Measurements from ENCODE around the gene SPG7.
"Not testable (repeated sequence)": the region's sequence is repeated elsewhere in the genome, so short reads cannot be mapped to it uniquely, and the experiment has no call there.

SPG7 gene

GRCh38 chr16:89569506-89570341, 61.5 kb downstream of the SPG7 start:
- DNase-seq (ENCODE audit: low read depth) = no peak
- TF ChIP-seq MYC (IDR thresholded peaks at IDR 0.05; ENCODE audit: low read depth, low read length) (no peak), MAX (IDR thresholded peaks at IDR 0.05; ENCODE audit: low read depth, low read length) (no peak), POLR2A (IDR thresholded peaks at IDR 0.05; ENCODE audit: extremely low read depth, insufficient read length) (no peak), CTCF (IDR thresholded peaks at IDR 0.05; ENCODE audit: low read depth, low read length) (no peak)
- no peak overlapping the region for H3K4me3 ChIP-seq (ENCODE audit: low read depth, low read length)

GRCh38 chr16:89570342-89570923, 62.2 kb downstream of the SPG7 start:
- no peak overlapping the region for H3K4me3 ChIP-seq (ENCODE audit: low read depth, low read length)
- no peak for DNase-seq (ENCODE audit: low read depth)
- TF ChIP-seq MAX (IDR thresholded peaks at IDR 0.05; ENCODE audit: low read depth, low read length) (no peak), POLR2A (IDR thresholded peaks at IDR 0.05; ENCODE audit: extremely low read depth, insufficient read length) (no peak), MYC (IDR thresholded peaks at IDR 0.05; ENCODE audit: low read depth, low read length) (no peak), CTCF (IDR thresholded peaks at IDR 0.05; ENCODE audit: low read depth, low read length) (no peak)

GRCh38 chr16:89570983-89571598, 62.9 kb downstream of the SPG7 start:
- not testable (repeated sequence) for DNase-seq (ENCODE audit: low read depth); H3K4me3 ChIP-seq (ENCODE audit: low read depth, low read length)

GRCh38 chr16:89571636-89572035, 63.4 kb downstream of the SPG7 start:
- DNase-seq (ENCODE audit: low read depth) = no peak
- H3K4me3 ChIP-seq (ENCODE audit: low read depth, low read length) = no peak overlapping the region
- no peak for TF ChIP-seq MYC (IDR thresholded peaks at IDR 0.05; ENCODE audit: low read depth, low read length)
- TF ChIP-seq POLR2A (IDR thresholded peaks at IDR 0.05; ENCODE audit: extremely low read depth, insufficient read length) = no peak

GRCh38 chr16:89572073-89572484, 63.9 kb downstream of the SPG7 start:
- no peak for DNase-seq (ENCODE audit: low read depth)
- TF ChIP-seq POLR2A (IDR thresholded peaks at IDR 0.05; ENCODE audit: extremely low read depth, insufficient read length) = no peak
- TF ChIP-seq CTCF (IDR thresholded peaks at IDR 0.05; ENCODE audit: low read depth, low read length) = no peak
- no peak for TF ChIP-seq MAX (IDR thresholded peaks at IDR 0.05; ENCODE audit: low read depth, low read length)

GRCh38 chr16:89572485-89573205, 64.4 kb downstream of the SPG7 start:
- H3K4me3 ChIP-seq (ENCODE audit: low read depth, low read length) = no peak overlapping the region
- no peak for DNase-seq (ENCODE audit: low read depth)
- TF ChIP-seq MAX (IDR thresholded peaks at IDR 0.05; ENCODE audit: low read depth, low read length) = peak; percentile 65
- TF ChIP-seq CTCF (IDR thresholded peaks at IDR 0.05; ENCODE audit: low read depth, low read length) = no peak

More at GRCh38 chr16:89572073-89572484, 63.9 kb downstream of the SPG7 start:
- no peak overlapping the region for H3K4me3 ChIP-seq (ENCODE audit: low read depth, low read length)

Data from NB4 (cell line).